HL-60 (cell line): ENCODE data around the gene HTR3B.

ENCODE experiments used
- GABPA ChIP-seq: IDR thresholded peaks from 2 replicates; pipeline ENCODE4 v1.6.1; 2012; ENCODE audit warnings: low read depth
- POLR2AphosphoS5 ChIP-seq: IDR thresholded peaks from 2 replicates; pipeline ENCODE4 v1.6.1; 2012; ENCODE audit warnings: low read depth
- SPI1 ChIP-seq: IDR thresholded peaks from 2 replicates; pipeline ENCODE4 v1.6.1; 2012; ENCODE audit warnings: low read depth, mild to moderate bottlenecking, borderline replicate concordance
- TF ChIP-seq, protein P1 (sequence below): IDR thresholded peaks from 2 replicates; pipeline ENCODE4 v1.6.1; 2012; ENCODE audit warnings: low read depth; ENCODE audit not compliant: insufficient replicate concordance
- TF ChIP-seq, protein P2 (sequence below): IDR thresholded peaks from one replicate; pipeline ENCODE4 v1.5.1; 2011; ENCODE audit warnings: low read length, control low read depth, inconsistent platforms; ENCODE audit not compliant: insufficient read depth

DNA sequence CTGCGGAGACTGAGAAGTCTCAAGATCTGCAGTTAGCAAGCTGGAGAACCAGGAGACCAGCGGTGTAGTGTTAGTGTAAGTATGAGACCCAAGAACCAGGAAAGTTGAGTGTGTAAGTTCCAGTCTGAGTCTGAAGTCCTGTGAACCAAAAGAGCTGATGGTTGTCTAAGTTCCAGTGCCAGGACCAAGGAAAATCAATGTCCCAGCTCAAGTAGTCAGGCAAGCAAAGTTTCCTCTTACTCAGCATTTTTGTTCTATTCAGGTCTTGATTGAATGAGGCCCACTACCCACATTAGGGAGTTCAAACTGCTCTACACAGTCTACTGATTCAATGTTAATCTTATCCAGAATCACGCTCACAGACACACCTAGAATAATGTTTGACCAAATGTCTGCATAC, 40.2 kb upstream of the HTR3B start:
- TF ChIP-seq, protein P1, sequence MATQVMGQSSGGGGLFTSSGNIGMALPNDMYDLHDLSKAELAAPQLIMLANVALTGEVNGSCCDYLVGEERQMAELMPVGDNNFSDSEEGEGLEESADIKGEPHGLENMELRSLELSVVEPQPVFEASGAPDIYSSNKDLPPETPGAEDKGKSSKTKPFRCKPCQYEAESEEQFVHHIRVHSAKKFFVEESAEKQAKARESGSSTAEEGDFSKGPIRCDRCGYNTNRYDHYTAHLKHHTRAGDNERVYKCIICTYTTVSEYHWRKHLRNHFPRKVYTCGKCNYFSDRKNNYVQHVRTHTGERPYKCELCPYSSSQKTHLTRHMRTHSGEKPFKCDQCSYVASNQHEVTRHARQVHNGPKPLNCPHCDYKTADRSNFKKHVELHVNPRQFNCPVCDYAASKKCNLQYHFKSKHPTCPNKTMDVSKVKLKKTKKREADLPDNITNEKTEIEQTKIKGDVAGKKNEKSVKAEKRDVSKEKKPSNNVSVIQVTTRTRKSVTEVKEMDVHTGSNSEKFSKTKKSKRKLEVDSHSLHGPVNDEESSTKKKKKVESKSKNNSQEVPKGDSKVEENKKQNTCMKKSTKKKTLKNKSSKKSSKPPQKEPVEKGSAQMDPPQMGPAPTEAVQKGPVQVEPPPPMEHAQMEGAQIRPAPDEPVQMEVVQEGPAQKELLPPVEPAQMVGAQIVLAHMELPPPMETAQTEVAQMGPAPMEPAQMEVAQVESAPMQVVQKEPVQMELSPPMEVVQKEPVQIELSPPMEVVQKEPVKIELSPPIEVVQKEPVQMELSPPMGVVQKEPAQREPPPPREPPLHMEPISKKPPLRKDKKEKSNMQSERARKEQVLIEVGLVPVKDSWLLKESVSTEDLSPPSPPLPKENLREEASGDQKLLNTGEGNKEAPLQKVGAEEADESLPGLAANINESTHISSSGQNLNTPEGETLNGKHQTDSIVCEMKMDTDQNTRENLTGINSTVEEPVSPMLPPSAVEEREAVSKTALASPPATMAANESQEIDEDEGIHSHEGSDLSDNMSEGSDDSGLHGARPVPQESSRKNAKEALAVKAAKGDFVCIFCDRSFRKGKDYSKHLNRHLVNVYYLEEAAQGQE: no peak
- TF ChIP-seq POLR2AphosphoS5 (no peak), GABPA (no peak), SPI1 (no peak)
- TF ChIP-seq, protein P2, sequence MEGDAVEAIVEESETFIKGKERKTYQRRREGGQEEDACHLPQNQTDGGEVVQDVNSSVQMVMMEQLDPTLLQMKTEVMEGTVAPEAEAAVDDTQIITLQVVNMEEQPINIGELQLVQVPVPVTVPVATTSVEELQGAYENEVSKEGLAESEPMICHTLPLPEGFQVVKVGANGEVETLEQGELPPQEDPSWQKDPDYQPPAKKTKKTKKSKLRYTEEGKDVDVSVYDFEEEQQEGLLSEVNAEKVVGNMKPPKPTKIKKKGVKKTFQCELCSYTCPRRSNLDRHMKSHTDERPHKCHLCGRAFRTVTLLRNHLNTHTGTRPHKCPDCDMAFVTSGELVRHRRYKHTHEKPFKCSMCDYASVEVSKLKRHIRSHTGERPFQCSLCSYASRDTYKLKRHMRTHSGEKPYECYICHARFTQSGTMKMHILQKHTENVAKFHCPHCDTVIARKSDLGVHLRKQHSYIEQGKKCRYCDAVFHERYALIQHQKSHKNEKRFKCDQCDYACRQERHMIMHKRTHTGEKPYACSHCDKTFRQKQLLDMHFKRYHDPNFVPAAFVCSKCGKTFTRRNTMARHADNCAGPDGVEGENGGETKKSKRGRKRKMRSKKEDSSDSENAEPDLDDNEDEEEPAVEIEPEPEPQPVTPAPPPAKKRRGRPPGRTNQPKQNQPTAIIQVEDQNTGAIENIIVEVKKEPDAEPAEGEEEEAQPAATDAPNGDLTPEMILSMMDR: no peak
